NCI-H2227 (cell line): ENCODE data around the gene PSMG1.
A peak's percentile ranks its signal among the peaks of the same experiment; 100 is the strongest.
"Not testable (repeated sequence)": the region's sequence is repeated elsewhere in the genome, so short reads cannot be mapped to it uniquely, and the experiment has no call there.

ENCODE experiments used
- DNase-seq: peaks from one replicate; lab custom pipeline; 2025; ENCODE audit not compliant: unreplicated experiment; lab: John Stamatoyannopoulos, UW

The PSMG1 gene

DNA sequence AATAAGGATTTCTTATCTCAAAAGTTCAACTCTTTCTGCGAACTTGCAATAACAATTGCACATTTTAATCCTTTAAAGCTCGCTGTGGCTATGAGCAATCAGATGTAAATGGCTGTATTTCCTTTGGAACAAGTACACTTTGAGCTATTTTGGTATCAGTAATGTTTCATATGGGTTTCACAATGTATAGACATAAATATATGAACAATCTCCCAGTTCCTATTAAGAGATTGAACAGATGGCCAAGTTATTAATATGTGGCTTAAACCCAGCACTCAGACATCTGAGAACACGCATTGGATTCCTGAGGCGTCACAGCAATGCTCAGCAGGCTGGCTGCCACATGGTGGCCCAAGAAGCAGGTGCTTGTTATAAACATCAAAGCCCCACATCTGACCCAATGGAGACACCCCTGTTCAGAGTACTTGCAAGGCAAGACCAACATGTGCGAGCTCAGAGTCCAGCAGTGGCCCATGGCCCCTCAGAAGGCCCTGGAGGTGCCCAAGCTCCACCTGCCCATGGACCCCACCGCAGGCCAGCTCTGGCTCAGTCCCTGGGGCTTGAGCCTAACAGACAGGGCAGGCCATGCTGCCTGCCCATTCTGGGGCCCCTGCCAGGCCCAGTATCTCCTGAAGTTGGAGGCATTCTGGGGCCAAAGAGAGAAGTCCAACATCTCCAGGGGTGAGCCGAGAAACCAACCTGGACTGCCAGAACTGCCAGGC lies 23.7 kb downstream of the PSMG1 start:
- DNase-seq, result no peak

DNA sequence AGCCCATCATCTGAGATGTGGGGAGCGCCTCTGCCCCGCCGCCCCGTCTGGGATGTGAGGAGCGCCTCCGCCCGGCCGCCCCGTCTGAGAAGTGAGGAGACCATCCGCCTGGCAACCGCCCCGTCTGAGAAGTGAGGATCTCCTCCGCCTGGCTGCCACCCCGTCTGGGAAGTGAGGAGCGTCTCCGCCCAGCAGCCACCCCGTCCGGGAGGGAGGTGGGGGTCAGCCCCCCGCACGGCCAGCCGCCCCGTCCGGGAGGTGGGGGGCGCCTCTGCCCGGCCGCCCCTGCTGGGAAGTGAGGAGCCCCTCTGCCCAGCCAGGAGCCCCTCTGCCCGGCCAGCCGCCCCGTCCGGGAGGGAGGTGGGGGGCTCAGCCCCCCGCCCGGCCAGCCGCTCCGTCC lies 26.0 kb downstream of the PSMG1 start:
- not testable (repeated sequence) for DNase-seq

DNA sequence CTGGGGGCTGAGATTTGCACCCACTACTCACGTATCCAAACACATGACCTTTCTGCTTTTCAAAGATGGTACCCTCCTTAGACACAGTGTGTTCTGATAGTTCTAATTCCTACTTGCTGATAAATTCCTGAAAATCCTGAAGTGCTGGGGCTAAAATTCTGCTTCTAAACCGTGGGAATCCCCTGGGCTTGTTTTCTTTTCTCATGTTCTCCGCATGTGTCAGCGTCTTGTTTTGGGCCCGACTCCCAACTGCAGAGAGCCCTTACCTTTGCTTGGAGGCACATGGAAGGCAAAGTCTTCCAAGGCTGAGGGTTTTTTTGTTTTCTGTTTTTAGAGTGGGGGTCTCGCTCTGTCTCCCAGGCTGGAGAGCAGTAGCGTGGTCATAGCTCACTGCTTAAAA lies 27.2 kb downstream of the PSMG1 start:
- no peak for DNase-seq

DNA sequence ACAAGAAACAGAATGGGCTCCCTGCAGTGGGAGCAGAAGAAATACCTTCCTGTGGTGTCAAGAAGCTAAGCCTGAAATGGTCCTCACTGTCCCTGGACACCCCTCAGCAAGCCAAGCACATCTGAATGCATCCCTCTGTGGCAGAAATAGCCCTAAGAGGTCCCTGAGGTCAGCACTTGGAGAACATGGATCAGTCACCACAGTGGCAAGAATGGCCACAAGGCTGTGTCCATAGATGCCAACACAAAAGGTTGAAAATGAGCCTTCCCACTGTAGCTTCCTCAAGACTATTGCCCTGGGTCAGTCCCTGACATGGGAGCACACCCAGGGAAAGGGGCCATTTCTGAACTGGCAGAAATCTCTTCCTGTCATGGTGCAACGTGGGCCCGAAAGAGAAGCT lies 27.7 kb downstream of the PSMG1 start:
- DNase-seq, result no peak

DNA sequence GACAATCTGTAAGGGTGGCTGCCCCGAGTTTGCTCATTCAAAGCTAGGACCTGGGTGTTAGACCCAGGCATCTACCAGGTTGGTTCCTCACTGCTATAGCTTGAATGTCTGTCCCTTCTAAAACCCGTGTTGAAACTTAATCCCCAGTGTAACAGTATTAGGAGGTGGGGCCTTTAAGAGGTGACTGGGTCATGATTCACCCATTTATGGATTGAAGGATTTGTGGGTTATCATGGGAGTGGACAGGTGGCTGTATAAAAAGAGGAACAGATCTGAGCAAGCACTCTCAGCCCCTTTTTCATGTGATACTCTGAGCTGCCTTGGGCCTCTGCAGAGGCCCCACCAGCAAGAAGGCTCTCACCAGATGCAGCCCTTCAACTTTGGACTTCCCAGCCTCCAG lies 29.4 kb downstream of the PSMG1 start:
- no peak for DNase-seq

DNA sequence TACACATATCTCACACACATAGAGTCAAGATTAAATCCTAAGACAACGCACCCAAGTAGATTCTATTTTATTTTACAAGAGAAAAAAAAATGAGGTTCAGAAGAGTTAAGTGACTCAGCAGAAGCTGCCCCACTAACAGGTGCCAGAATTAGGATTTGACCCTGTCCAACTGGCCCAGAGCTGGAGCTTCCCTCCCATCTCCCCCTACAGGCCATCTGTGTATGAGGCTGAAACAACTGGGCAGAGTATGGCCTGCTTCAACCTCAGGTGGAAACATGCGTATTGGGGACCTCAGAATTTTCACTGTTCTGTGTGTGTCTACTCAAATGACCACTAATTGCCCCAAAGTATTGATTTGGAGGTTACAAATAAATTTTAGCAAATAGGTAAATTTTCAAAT lies 29.9 kb downstream of the PSMG1 start:
- no peak for DNase-seq

DNA sequence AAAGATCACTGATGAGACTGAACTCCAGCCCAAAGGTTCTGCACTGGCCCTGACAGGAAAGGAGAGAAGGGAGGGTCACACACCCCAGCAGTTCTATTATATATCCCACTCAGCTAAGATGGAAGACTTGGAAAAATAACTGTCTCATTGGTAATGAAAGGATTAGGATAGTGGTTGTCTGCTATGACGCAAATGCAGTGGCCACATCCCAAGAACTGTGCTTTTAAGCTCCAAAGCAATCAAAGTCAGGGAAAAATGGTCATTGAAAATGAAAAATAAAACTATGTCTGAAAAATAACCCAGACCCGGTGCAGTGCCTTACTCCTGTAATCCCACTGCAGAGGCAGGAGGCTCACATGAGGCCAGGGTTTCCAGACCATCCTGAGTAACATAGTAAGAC lies 31.0 kb downstream of the PSMG1 start:
- no peak for DNase-seq

DNA sequence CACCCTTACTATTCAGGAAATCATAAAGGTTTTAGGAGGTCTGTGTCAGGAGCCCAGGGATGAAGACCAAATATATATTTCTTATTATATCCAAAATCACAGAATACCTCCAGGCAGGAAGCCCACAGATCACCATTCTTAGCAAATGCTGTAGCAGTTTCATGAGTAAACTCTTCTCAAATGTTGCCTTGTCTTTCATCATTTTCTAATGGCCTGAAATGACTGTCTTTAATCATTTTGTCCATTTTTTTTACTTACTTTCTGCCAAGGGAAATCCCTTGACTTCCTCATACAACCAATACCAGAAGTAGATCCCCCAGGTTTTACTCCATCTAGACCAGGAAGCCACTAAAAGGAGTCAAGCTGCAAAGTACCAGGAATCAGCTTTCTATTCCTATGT lies 32.4 kb downstream of the PSMG1 start:
- DNase-seq, result no peak

DNA sequence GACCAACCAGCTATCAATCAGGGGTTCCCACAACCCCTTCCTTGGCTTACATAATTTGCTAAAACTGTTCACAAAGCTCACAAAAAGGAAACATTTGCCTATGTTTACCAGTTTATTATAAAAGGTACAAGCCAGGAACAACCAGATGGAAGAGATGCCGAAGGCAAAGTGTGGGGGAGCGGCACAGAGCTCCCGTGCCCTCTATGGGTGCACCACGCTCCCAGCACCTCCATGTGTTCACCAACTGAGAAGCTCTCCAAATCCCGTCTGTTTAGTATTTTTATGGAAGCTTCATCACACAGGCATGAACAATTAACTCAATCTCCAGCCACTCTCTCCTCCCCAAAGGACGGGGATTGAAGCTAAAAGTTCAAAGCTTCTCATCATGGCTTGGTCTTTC lies 32.9 kb downstream of the PSMG1 start:
- no peak for DNase-seq

DNA sequence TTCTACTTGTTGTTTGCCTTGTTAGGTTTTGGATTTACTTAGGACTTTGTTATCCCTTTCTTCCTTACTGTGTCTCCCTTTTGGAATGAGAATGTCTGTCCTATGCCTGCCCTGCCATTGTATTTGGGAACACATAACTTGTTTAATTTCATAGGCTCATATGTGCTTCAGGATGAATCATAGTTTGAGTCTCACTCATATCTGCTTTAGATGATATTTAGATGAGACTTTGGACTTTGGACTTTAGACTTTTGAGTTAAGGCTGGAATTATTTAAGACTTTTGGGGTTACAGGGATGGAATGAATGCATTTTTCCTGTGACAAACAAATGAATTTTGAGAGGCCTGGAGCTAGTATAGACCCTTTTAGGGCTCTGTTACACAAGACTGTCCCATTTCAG lies 33.4 kb downstream of the PSMG1 start:
- DNase-seq, result no peak

DNA sequence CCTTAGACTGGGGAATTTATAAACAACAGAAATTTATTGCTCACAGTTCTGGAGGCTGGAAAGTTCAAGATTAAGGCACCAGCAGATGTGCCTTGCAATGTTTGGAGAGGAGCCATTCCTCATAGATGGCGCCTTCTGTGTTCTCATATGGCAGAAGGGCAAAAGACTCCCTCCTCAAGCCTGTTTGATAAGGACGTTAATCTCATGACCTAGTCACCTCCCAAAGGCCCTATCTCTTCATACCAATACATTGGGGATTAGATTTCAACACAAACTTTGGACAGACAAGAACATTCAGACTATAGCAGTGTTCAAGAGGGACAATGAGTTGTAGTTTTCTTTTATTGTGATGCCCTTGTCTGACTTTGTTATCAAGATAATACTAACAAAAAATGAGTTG lies 34.3 kb downstream of the PSMG1 start:
- no peak for DNase-seq

DNA sequence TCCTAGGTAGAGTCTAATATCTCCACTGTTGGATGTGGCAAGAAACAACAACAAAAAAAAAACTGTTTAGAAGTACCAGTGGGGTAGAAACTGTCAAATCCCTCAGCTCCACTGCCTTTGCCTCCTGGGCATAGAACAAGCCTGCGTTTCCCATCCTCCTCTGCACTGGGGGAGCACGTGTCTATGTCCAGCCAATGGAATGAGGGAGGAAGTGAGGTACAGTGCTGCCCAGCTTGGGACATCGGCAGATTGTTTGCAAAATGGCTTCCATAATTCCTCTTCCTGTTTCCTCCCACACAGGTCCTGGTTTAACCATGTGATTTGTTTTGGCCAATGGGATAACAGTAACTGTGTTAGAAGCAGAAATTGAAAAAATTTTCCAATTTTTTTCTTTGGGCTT lies 39.1 kb downstream of the PSMG1 start:
- DNase-seq, result no peak

DNA sequence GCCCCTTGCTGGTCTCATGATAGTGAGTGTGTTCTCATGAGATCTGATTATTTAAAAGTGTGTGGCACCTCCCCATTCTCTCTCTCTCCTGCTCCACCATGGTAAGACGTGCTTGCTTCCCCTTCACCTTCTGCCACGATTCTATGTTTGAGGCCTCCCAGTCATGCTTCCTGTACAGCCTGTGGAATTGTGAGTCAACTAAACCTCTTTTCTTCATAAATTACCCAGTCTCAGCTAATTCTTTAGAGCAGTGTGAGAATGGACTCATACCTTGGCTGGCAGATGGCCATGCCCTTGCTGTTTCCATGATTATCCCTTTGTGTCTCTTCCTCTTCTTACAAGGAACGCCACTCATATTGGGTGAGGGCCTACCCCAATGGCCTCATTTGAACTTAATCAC lies 40.3 kb downstream of the PSMG1 start:
- DNase-seq, result no peak

DNA sequence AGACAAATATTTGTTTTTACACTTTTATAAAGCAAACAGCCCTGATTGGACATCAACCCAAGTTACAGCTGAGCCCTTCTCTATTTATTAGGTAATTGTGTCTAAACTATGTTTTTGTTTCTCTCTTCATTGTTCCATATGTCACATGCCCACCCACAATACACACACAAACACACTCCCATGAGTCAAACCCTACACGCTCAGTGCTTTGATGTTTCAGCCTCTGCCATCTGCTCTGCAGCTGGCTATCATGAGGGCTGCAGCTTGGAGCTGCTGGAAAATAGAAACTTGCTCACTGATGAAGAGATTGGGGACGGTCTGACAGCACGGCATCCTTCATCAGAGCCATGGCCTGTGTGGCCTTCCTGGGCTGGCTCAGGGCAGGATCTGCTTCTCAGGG lies 41.7 kb downstream of the PSMG1 start:
- DNase-seq, result no peak

DNA sequence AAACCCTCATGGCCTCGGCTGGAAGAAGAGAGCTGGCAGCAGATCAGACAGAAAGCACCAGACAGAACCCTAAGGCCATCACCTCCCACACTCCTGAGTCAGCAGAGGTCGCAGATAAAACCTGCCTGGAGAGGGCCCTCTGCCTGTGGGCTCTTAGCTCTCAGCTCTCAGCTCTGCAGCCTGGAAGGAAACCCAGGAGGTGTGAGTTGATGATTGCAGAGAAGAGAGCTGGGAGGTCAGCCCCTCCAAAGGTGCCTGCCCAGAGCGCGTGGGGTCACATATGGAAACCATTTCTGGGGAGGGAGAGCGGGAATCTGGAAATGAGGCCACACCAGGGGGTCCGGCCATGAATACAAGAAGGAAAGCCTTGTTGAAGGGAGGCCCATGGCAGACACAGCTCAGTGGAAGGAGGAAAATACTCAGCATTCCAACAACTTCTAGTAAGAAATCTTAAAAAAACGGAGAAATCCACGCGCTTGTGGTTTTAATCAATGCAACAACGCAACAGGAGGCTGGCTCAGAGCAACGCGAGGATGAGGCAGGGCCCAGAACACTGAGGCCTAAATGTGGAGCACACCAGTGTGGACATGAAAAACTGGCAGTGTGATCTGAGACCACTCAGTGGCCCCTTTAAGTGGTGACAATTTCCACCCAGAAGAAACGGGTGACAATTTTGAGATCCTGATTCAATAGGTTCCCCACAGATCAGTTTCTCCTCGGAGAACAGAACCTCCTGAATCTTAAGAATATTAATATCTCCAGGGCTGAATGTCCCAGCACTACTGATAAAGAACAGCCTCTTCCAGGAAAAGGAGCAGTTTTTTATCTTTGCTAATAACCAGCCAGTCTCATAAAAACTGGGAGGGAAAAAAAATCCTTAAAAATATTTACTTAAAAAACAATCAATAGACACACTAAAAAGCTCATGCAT lies 45.7 kb downstream of the PSMG1 start:
- DNase-seq, result no peak

DNA sequence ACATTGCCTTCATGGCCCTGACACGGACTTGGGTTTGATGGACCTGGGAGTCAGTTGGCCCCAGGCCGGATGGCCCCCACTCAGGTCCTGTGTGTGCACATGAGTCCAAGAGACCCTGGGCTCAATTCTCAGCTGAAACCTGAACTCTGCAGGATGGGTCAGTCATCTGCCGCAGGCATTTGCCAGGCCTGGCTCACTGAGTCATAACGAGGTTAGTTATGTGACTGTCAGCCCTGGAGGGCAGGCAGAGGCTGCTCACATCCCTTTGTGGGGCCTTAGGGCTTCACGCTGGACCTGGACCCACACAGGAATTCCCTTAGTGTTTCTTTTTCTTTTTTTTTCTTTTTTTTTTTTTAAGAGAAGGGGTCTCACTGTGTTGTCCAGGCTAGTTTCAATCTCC lies 46.5 kb downstream of the PSMG1 start:
- no peak for DNase-seq

DNA sequence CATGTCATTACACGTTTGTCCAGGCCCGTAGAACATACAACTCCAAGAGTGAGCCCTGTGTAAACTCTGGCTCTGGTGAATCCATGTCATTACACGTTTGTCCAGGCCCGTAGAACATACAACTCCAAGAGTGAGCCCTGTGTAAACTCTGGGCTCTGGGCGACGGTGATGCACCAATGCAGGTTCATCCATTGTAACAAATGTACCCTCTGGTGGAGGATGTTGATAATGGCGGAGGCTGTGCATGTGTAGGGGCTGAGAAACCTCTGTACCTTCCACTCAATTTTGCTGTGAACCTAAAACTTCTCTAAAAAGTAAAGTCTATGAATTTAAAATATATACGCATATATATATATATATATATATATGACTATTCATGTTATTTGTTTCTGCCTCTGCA lies 47.1 kb downstream of the PSMG1 start:
- peak; percentile 3 for DNase-seq

DNA sequence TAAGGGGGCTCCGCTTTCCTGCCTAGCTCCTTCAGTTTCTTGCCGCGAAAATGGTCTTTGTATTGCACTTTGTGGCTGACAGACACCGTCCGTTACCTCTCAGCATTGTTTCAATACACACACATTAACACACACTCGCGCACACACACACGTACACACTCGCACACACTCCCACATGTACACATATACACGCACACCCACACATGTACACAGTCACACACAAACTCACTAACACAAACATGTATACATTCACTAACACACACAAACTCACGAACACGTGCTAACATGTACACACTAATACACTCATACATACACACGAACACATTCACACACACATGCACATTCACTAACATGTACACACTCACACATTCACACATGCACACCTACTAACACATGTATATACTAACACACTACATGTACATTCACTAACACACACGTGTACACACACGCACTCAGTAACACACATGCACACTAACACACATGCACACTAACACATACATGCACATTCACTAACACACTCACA lies 48.9 kb downstream of the PSMG1 start:
- no peak for DNase-seq

DNA sequence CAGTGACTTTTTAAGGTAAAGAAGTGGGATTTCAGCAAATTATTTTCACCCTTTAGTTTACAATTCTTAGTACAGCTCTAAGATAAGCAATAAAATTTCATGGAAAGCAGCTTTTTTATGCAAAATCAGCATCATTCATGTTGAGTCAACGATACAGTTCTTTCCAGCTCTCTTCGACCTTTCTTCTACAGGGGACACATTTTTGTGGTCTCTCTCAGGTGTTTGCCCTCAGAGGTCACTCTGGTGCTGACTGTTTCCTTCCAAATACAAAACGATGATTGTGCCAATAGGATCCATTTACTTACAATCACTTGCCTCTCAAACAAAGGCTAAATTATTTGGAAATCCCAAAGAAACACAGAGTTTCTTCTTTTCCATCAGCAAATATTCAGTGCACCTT lies 51.0 kb downstream of the PSMG1 start:
- no peak for DNase-seq

DNA sequence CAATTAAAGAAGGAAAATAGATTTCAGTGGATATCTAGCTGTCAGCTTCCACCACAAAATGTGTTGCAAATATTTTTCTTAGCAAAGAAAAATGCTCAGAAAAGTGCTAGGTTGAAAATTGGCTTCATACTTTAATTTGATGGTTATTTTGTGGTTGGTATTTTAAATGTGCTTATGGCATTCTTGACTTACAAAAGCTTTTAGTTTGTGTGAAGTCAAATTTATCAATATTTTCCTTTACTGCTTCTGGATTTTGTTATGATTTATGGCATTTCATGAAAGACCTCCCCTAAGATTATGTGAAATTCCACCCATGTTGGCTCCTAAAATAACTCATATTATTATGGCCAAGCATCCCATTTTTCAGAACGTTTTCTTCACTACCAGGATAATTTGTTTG lies 51.5 kb downstream of the PSMG1 start:
- no peak for DNase-seq

DNA sequence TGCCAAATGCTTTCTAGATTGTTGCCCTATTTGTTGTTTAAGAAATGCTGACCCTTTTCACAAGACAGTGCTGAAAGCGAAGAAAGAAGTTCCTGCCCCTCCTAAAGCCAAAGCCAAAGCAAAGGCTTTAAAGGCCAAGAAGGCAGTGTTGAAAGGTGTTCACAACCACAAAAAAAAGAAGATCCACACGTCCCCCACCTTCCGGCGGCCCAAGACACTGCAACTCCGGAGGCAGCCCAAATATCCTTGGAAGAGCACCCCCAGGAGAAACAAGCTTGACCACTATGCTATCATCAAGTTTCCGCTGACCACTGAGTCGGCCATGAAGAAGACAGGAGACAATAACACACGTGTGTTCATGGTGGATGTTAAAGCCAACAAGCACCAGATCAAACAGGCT lies 55.7 kb downstream of the PSMG1 start:
- no peak for DNase-seq

DNA sequence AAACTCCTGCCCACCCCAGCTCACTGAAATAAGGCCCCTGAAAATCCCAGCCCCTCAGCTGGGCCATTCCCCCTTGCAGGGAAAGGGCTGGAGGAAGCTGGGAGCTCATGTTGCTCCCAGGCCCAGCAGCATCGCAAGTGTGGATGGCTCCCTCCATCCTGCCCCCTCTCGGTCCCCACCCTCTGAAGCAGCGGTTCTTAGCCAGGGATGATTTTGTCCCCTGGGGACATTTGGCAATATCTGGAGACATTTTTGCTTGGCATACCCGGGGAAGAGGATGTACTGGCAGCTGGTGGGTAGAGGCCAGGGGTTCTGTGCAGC lies 56.8 kb downstream of the PSMG1 start:
- no peak for DNase-seq
